ENCODE measurements around the gene AHCYL1. TPM values are rescaled to one million over a fixed set of nuclear protein-coding genes. Genes with fewer than 3 reads are reported as not detected.

The AHCYL1 gene
- polyA plus RNA-seq, 4 donors: 83.2 to 121 (median 111) TPM

DNA sequence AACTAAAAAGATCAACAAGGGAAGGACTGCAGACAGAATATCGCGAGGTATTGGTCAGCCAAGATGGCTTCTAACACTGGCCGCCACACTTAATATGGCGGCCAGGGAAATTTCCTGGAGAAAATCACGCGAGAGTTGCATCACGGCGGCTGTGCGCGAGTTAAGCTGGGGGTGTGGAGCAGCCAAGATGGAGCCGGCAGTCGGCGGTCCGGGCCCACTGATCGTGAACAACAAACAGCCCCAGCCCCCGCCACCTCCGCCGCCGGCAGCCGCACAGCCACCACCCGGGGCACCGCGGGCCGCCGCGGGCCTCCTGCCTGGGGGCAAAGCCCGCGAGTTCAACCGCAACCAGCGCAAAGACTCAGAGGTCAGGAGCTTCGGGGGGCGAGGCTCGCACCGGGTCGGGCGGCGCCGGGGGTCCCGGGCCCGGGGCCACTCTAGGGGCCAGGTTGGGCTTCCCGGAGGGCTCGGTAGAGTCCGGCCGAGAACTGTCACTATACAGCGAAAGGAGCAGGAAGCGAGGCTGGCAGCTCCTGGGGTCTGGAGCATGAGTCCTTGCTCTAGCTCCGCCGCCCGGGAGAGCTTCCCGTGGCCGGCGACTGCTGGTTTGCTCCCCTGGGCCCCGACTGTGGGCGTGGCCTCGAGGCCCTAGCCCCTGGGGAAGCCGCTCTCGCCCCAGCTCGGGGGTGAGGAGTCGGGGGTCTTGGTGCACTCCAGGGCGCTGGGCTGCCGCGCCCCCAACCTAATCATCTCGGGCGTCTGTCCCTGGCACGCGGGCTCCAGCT, 50.1 kb downstream of the AHCYL1 start, which contains the start of gene STRIP1:
STRIP1 (plus strand) TSS at position 174 of the 785 bp plus-strand sequence; CDS start at position 188, 14 bp downstream.
- DNase-seq (ENCODE audit: low read depth in 4 of 4, low spot score in 3 of 4): peak; percentile 85 to 93 (median 90)

GRCh38 chr1:110035236-110035752, 50.7 kb downstream of the AHCYL1 start:
- no peak for DNase-seq (ENCODE audit: low read depth in 4 of 4, low spot score in 3 of 4)

DNA sequence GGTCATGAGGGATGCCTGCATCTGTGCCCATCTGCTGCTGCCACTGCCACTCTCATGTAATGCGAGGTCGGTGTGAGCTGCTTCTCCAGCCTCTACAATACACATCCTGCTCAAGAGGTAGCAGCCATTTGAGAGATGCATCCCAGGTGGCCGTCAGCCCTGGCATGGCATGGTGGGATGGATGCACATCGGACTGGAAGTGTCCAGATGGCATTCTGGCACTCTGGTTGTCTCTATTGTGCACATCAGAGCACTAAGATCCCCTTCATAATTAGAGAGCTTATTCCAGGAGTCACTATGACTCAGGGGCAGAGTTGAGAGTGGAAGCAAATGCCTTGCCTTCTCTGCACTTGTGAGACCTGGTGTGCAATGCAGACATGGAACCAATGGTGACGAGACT, 53.7 kb downstream of the AHCYL1 start:
- DNase-seq (ENCODE audit: low read depth in 4 of 4, low spot score in 3 of 4): no peak

GRCh38 chr1:110039641-110040040, 55.1 kb downstream of the AHCYL1 start:
- DNase-seq (ENCODE audit: low read depth in 4 of 4, low spot score in 3 of 4): no peak

DNA sequence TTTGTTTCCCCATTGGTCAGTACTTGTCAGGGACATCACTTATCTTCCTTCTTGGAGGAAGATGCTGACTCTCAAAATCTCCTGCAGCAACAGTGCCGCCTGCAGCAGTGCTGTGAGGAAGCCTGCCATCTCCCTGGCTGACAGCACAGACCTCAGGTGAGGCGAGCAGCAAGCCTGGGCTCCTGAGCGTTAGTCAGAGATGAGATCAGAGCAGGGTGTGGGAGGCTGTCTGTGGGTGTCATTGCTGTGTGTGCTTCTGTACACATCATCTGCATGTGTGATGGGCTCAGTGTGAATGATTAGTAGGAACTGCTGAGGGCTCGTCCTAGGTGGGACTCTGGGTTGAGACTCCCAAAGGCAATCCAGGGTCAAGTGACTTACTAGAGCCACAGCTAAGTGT, 56.0 kb downstream of the AHCYL1 start:
- no peak for DNase-seq (ENCODE audit: low read depth in 4 of 4, low spot score in 3 of 4)

- no peak for DNase-seq (ENCODE audit: low read depth in 4 of 4, low spot score in 3 of 4)
These were observed 58.5 kb downstream of the AHCYL1 start for GRCh38 chr1:110043016-110043415.

- no peak for DNase-seq (ENCODE audit: low read depth in 4 of 4, low spot score in 3 of 4)
These were observed 62.9 kb downstream of the AHCYL1 start for GRCh38 chr1:110047463-110047862.

DNA sequence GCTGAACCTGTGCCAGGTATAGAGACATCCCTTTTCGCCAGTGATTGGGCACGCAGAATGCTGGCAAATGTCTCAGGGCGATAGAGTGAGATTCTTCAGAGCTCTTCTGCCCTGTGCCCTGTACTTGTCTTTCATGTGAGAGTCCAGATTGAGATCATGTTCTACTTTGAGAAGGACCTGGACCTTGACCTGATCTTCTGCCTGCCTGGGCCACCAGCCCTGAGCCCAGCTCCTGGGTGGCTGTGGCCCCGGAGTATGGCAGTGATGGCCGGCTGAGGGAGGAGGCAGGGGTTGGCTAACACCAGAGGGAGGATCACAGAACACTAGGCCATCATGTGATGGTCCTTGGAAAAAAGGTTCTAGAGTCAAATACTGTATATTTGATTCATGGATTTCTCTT, 63.7 kb downstream of the AHCYL1 start:
- DNase-seq (ENCODE audit: low read depth in 4 of 4, low spot score in 3 of 4): no peak

- DNase-seq (ENCODE audit: low read depth in 4 of 4, low spot score in 3 of 4): no peak
These were observed 64.5 kb downstream of the AHCYL1 start for GRCh38 chr1:110048923-110049601.

DNA sequence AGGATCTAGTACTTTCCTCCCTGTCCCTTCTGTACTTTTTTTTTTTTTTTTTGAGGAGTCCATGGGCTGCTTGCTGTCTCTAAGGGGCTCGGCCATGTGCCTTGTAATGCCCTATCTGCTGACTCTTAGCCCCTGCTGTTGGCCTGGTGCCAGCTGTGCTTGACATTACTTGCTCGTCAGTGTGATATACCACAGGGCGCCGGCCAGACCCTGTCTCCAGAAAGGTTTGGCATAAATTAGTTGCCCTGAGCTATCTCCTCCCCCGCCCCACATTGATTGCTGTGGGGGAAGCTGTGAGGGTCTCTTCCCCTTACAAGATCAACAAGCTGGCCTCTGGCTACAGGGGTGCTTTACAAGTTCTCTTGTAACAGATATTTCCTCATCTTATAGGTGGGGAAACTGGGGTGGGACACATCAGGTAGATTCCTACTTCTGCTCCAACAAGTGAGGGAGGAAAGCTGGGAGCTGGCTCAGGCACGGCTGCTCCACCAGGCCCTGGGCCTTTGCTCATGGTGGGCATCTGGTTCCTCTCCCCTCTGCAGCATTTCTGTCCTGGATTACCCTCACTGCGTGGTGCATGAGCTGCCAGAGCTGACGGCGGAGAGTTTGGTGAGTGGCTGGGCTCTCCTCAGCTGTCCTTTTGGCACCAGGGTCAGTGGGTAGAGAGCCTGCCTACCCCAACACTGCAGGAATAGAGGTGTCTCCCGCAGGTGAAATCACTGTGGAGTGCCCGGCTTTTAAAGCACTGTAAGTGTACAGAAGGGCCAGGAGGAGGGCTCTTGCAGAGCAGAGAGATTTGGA, 65.4 kb downstream of the AHCYL1 start:
- DNase-seq (ENCODE audit: low read depth in 4 of 4, low spot score in 3 of 4): no peak

DNA sequence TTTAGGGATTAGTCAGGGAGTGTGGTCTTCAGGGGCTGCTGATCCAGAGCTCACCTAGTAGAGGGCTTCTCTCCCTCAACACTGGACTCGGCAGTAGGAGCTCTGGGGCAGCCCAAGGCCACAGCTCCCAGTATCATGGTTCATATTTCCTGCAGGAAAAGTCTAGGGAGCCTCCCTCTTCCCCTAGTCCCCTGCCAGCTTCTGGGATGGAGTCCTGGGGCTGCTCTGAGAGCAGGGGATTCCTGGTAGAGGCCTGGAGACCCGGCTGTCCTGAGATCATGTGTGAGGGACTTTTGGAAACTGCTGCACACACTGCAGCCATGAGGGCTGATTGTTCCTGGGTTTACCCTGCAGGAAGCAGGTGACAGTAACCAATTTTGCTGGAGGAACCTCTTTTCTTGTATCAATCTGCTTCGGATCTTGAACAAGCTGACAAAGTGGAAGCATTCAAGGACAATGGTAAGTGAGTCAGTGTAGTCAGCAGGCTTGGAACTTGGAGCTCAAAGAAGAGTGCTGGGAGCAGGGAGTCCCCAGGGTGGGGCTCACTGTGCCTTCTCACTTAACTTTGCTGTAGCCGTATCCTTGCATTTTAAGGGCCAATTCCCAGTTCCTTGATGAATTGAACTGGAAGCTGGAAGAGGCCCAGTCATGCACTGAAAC, 66.2 kb downstream of the AHCYL1 start:
- DNase-seq (ENCODE audit: low read depth in 4 of 4, low spot score in 3 of 4): no peak

DNA sequence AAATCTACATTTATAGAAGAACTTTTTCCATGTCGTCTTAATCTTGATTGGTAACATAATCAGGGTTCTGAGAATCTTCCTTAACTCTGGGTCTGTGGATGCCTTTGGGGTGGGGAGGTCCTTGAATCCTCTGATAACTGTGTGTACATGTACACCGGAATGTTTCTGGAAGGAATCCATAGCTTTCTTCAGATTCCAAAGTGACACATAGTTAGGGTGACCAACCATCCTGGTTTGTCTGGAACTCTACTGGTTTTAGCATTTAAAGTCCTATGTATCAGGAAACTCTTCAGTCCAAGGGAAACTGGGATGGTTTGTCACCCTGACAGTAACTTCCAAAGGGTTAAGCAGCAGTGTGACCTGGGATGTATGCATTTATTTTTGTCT, 66.7 kb downstream of the AHCYL1 start:
- DNase-seq (ENCODE audit: low read depth in 4 of 4, low spot score in 3 of 4): no peak

DNA sequence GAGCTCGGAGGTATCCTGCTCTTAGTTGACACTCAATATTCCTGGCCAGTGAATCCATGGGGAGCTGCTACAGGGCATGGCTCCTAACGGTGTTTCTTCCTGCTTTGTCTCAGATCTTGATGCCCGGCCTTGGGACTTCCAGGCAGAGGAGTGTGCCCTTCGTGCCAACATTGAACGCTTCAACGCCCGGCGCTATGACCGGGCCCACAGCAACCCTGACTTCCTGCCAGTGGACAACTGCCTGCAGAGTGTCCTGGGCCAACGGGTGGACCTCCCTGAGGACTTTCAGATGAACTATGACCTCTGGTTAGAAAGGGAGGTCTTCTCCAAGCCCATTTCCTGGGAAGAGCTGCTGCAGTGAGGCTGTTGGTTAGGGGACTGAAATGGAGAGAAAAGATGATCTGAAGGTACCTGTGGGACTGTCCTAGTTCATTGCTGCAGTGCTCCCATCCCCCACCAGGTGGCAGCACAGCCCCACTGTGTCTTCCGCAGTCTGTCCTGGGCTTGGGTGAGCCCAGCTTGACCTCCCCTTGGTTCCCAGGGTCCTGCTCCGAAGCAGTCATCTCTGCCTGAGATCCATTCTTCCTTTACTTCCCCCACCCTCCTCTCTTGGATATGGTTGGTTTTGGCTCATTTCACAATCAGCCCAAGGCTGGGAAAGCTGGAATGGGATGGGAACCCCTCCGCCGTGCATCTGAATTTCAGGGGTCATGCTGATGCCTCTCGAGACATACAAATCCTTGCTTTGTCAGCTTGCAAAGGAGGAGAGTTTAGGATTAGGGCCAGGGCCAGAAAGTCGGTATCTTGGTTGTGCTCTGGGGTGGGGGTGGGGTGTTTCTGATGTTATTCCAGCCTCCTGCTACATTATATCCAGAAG, 69.2 kb downstream of the AHCYL1 start:
- no peak for DNase-seq (ENCODE audit: low read depth in 4 of 4, low spot score in 3 of 4)

DNA sequence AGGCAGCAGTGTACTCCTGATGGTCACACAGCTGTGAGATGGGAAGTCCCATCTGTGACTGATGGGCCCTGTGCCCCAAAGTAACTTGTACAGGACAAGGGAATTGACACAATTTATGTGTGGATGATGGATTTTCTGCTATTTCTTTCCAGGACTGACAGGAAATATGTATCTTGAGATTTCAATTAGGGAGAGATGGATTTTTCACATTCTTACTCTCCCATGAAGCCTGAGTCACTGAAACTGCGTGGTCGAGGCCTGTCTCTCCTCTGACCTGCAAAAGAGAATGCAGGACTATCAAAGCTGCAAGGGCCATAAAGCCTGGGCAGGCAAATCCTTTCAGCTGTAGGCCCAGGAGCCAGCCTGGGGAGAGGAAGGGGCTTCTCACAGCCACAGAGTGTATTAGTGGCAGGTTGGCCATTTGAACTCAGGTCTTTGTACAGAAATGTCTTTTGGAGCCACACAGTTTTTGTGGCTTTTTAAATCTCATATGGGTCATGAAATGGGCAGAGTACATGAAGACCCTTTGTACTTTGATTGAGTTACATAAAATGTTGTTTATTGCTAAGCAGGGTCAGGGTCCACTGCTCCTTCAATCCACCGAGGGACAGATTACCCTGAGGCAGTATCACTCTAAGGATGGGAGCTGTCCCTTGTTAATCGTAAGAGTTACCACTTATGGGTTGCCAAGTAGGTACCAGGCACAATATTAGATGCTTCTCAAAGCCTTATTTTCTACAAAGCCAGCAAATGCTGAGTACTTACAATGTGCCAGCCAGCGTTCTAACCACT, 71.1 kb downstream of the AHCYL1 start:
- no peak for DNase-seq (ENCODE audit: low read depth in 4 of 4, low spot score in 3 of 4)

DNA sequence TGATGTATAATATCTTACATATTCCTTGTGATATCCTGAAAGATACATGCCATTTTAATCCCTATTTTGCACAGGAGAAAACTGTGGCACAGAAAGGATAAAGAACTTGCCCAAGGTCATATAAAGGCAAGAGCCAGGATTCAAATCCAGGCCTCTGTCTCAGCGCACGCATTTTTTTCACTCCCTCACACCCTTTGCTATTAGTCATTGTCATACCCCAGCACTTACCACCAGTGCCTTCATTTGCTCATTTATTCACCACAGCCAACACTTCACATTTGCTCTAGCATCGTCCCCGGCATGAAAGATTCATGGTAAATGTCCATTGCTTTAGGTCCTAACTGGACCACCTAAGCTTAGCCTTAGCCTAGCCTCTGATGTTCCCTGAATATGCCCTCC, 71.7 kb downstream of the AHCYL1 start:
- DNase-seq (ENCODE audit: low read depth in 4 of 4, low spot score in 3 of 4): no peak

- DNase-seq (ENCODE audit: low read depth in 4 of 4, low spot score in 3 of 4): no peak
These were observed 72.2 kb downstream of the AHCYL1 start for GRCh38 chr1:110056776-110057175.

- DNase-seq (ENCODE audit: low read depth in 4 of 4, low spot score in 3 of 4): no peak
These were observed 73.5 kb downstream of the AHCYL1 start for GRCh38 chr1:110057963-110058518.

GRCh38 chr1:110058591-110058990, 74.0 kb downstream of the AHCYL1 start:
- DNase-seq (ENCODE audit: low read depth in 4 of 4, low spot score in 3 of 4): no peak
